Aorta (tissue), 5 donors: ENCODE data around the gene AQP1. TPM values are rescaled to one million over a fixed set of nuclear protein-coding genes. Genes with fewer than 3 reads are reported as not detected.

Experiments used
- ATAC-seq: fragments of 200-7000 bp; cut with Tn5 transposase; one replicate; pipeline ENCODE4 v1.9.1; 2022; ENCODE audit warnings: moderate library complexity; ENCODE audit not compliant: low FRiP score
- DNase-seq, 2 donors: peaks; one replicate each; pipeline ENCODE4 v3.0.0-alpha.2; 2020
- H3K27ac ChIP-seq, 2 donors: one replicate each; pipeline ENCODE4 v1.5.1; 2013; ENCODE audit warnings: low read length in 2 of 2, mild to moderate bottlenecking in 2 of 2, moderate library complexity in 2 of 2, control low read depth in 1 of 2, inconsistent platforms in 1 of 2, low read depth in 1 of 2
- H3K27me3 ChIP-seq, 2 donors: one replicate each; pipeline ENCODE4 v1.6.1; 2013; ENCODE audit warnings: control low read depth in 1 of 2, low read length in 1 of 2, mild to moderate bottlenecking in 1 of 2, moderate library complexity in 1 of 2; ENCODE audit not compliant: insufficient read depth in 2 of 2, control insufficient read depth in 1 of 2
- H3K36me3 ChIP-seq, 2 donors: one replicate each; pipeline ENCODE4 v1.6.1; 2013; ENCODE audit warnings: control low read depth in 1 of 2, low read length in 1 of 2, mild to moderate bottlenecking in 1 of 2; ENCODE audit not compliant: insufficient read depth in 2 of 2, control insufficient read depth in 1 of 2
- H3K4me1 ChIP-seq, 2 donors: one replicate each; pipeline ENCODE4 v1.6.1; 2013; ENCODE audit warnings: low read length in 2 of 2, control low read depth in 1 of 2, mild to moderate bottlenecking in 1 of 2, moderate library complexity in 1 of 2; ENCODE audit not compliant: insufficient read depth in 2 of 2, control insufficient read depth in 1 of 2
- H3K4me3 ChIP-seq, 2 donors: one replicate each; pipeline ENCODE4 v1.5.1; 2013; ENCODE audit warnings: low read length in 2 of 2, control low read depth in 1 of 2, mild to moderate bottlenecking in 1 of 2
- H3K9me3 ChIP-seq: one replicate; pipeline ENCODE4 v1.6.1; 2013; ENCODE audit warnings: mild to moderate bottlenecking, low read length; ENCODE audit not compliant: control insufficient read depth
- WGBS, 2 donors: extraction: QIAGEN DNeasy Blood & Tissue Kit; methylation state at CpG; one replicate each; pipeline ENCODE4 v1.1.7; 2013; 5-methylcytosine and 5-hydroxymethylcytosine counted together
- intact Hi-C, 2 donors: fragments of 100-400 bp; cut with DNase I; formaldehyde crosslinking; loops; one replicate each; pipeline versions ENCODE4 v1.14.2 to v1.15.0; 2022
- polyA plus RNA-seq, 2 donors: library from polyadenylated mRNA; stranded (reverse); fragments of 200-250 nt; gene quantifications; one replicate each; pipeline ENCODE4 v1.2.3, GENCODE V29; 2013
- total RNA-seq, 2 donors: library from RNA; stranded (reverse); fragmentation: NEBNext Ultra II Directional; extraction: Animal tissue kit (Norgen Biotek cat#: 25700); gene quantifications; one replicate each; pipeline ENCODE4 v1.2.1, GENCODE V29; 2021
- donor health status: healthy with polysubstance abuse.
- donor health status: Bipolar disorder and iron deficiency.
- donor health status: DM: no; HTN: no; CAD: no.
- donor health status: DM: no; HTN: no; CAD: no.
- donor health status: DM: yes; HTN: yes; CAD: no.

Gene AQP1
- total and polyA plus RNA-seq, 4 donors = 370 to 1,062 (median 821) TPM

DNA sequence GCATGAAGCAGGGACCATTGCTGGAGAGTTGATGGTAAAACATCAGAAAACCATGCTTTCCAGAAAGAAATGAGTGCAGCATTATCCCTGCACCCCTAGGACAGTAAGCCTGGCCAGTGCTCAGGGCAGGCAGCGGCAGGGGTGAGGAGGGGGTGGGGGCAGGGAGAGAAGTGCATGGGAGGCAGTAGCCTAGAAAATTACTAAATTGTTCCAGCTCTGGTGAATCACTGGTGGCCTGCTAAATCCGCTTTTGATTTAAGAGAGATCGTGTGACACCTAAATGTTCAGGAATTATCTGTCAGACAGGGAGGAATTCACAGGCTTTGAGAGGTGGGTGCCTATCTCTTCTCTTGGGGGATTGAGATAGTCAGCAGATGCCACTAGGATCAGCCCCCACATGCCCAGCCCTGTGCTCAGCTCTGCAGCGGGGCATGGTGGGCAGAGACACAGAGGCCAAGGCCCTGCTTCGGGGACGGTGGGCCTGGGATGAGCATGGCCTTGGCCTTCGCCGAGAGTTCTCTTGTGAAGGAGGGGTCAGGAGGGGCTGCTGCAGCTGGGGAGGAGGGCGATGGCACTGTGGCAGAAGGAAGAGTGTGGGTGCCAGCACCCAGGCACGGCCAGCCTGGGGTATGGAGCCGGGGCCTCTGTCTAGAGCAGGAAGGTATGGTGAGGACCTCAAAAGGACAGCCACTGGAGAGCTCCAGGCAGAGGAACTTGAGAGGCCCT is 5.0 kb upstream of the AQP1 start:
- H3K9me3 ChIP-seq = no peaks in the 10 kb centered on the region
- peak overlapping the region; percentile 37 to 81 for H3K27ac ChIP-seq
- DNase-seq (no peak), ATAC-seq (no peak)
- intact Hi-C loops = loop anchor here in 1 of 2 donors (5.0 kb wide), 1 partner anchor 44 kb away; no protein-coding TSS in a partner anchor
- H3K27me3 ChIP-seq = no peaks in the 10 kb centered on the region
- H3K4me3 ChIP-seq = no peak overlapping the region
- WGBS, 2 donors = 65 to 72% methylated on average over 11 of the region's 11 CpGs
- H3K36me3 ChIP-seq = no peaks in the 10 kb centered on the region
- H3K4me1 ChIP-seq = no peaks in the 10 kb centered on the region

DNA sequence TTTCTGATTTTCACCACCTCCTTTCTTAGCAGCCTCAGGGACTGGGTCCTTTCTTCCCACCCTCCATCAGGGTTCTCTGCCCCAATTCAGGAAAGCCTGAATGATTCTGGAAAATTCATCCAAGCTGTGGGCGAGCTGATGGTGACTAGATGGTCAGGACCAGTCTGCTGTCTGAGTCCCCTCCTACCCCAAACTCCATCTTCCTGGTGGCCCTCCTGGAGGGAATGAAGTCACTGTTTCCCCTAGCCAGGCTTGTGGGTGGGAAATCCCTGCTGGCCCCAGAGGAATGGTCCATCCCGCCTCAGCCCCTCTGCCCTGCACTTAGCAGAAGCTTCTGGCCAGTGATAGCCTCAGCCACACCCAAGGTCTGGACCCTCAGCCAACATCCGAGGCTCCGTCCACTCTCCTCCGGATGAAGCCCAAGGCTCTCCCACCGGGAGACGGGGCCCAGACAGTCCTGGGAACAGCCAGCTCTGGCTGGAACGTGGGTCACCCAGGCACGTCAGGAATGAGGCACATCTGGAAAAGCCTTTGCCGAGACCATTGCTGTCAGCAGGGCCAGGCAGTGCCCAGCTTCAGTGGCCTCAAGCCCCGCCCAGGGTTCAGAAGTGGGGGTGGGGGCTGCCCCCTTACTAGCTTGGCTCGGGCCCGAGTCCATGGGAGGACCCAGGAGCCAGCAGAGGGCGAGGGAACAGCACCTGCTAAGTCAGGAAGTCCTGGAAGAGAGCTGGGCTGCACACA is 4.0 kb upstream of the AQP1 start:
- no peak for ATAC-seq
- 10% methylated on average over 14 of the region's 14 CpGs for WGBS, 2 donors
- intact Hi-C loops = loop anchor here in 1 of 2 donors (5.0 kb wide), 1 partner anchor 45 kb away; no protein-coding TSS in a partner anchor

DNA sequence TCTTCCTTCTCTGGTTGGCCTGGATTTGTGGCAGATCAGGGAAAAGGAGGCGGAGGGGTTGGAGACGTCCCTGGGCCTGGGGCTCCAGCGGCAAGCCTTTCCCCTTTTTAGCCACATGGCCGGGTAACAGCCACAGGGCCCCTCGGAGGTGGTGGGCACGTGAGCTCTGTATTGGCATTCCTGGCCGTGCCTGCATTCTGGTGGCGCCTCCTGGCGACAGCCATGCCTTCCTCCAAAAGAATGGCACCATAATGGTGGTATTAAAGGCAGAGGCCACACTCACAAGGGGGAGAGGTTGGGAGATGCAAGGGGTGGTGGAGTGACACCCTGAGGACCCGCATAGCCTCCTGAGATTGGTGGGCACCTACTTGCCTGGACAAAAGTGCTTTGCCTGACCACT is 3.0 kb upstream of the AQP1 start:
- Histone ChIP-seq H3K27me3 (no peaks in the 10 kb centered on the region), H3K4me3 (no peak overlapping the region), H3K9me3 (no peaks in the 10 kb centered on the region), H3K27ac (peak overlapping the region in 1 of 2 donors; percentile 4), H3K4me1 (no peaks in the 10 kb centered on the region), H3K36me3 (no peaks in the 10 kb centered on the region)
- 75 to 83% methylated on average over 10 of the region's 10 CpGs for WGBS, 2 donors
- DNase-seq = no peak
- intact Hi-C loops = loop anchor here in 1 of 2 donors (5.0 kb wide), 1 partner anchor 46 kb away; no protein-coding TSS in a partner anchor
- ATAC-seq = no peak

More for the DNA sequence above, 4.0 kb upstream of the AQP1 start:
- Histone ChIP-seq H3K4me3 (no peak overlapping the region), H3K9me3 (no peaks in the 10 kb centered on the region), H3K27ac (peak overlapping the region in 1 of 2 donors; percentile 81), H3K4me1 (no peaks in the 10 kb centered on the region), H3K27me3 (no peaks in the 10 kb centered on the region), H3K36me3 (no peaks in the 10 kb centered on the region)
- peak in 1 of 2 donors; percentile 72 for DNase-seq

DNA sequence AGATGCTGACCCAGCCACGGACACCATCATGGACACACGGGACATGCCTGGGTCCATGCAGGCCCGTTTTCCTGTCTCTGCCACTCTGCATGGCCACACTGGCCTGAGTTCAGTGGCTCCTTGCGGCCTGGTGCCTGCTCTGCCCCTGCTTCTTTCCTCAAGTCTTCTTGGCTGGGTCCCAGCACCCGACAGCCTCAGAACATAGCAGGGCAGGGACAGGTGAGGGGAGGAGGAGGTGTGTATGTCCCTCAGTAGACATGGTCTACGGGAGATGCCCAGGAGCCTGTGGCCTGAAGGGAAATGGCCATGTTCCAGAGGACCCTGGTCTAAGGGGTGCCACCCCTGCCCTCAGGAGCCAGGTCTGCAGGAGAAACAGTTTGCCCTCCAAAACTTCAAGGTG is 2.2 kb upstream of the AQP1 start:
- Histone ChIP-seq H3K27ac (peak overlapping the region in 1 of 2 donors; percentile 2), H3K4me1 (no peaks in the 10 kb centered on the region), H3K4me3 (no peak overlapping the region), H3K27me3 (no peaks in the 10 kb centered on the region), H3K9me3 (no peaks in the 10 kb centered on the region), H3K36me3 (no peaks in the 10 kb centered on the region)
- DNase-seq (no peak), ATAC-seq (no peak)
- 64% methylated on average over 6 of the region's 6 CpGs for WGBS, 2 donors
- intact Hi-C loops = loop anchor here in 1 of 2 donors (5.0 kb wide), 1 partner anchor 47 kb away; no protein-coding TSS in a partner anchor

DNA sequence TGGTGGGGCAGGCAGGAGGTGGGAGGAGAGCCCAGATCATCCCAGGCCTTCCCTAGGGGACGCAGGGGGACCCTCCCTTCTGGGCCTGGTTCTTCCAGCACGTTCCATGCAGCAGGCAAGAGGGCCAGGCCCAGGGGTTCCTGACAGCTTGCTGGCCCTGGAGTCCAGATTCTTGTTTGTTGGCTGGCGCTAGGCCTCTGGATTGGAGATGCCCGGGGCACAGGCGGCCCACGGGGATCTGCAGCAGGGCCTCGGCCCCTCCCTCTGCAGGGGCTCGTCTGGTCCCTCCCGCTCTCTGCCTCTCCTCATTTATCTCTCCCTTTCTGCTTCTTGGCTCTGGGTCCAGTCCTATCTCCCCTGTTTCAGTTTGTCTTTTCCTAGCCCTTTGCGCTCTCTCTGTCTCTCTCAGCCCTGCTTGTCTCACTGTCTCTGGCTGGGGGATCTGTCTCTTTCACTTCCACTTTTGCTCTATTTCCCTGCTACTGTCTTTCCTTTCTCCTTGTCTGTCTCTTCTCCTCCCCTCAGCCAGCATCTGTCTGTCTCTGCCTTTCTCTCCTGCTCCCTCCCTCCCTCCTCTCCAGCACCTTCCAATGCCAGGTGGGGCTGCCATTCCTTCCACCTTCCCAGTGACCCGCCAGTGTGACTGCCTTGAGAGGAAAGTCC is 1.1 kb upstream of the AQP1 start:
- Histone ChIP-seq H3K4me1 (no peaks in the 10 kb centered on the region), H3K27ac (peak overlapping the region; percentile 10 to 76), H3K27me3 (no peaks in the 10 kb centered on the region), H3K4me3 (no peak overlapping the region), H3K36me3 (no peaks in the 10 kb centered on the region), H3K9me3 (no peaks in the 10 kb centered on the region)
- 8 to 11% methylated on average over 11 of the region's 11 CpGs for WGBS, 2 donors
- ATAC-seq = no peak
- peak in 1 of 2 donors; percentile 67 for DNase-seq
- intact Hi-C loops = loop anchor here (5.0 to 10.0 kb wide), 4 partner anchors 58 to 1584 kb away; partner anchors contain the start of genes AVL9 (in 1 of the 2) and LSM5 (in 1 of the 2)

DNA sequence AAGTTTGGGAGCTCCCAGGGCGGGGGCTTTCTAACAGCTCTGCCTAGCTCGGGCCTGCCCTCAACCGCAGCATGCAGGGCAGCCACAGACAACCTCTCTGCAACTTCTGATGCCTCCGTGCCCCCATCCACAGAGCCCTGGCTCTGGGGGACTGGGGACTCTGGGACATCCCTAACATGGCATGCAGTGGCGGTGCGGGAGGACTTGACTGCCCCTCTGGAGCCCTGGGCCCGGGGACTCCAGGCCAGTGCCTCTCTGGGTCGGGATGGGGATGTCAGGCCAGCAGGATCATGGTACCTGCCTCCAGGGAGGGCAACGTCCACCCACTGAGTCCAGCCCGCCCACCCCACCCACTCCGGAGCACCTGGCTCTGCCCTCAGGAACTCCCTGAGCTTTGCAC is 520 bp upstream of the AQP1 start:
- no peaks in the 10 kb centered on the region for H3K36me3 ChIP-seq
- H3K27me3 ChIP-seq = no peaks in the 10 kb centered on the region
- no peaks in the 10 kb centered on the region for H3K4me1 ChIP-seq
- H3K27ac ChIP-seq = peak overlapping the region; percentile 61 to 76
- ATAC-seq (no peak), DNase-seq (peak in 1 of 2 donors; percentile 50)
- WGBS, 2 donors = 12 to 17% methylated on average over 11 of the region's 11 CpGs
- intact Hi-C loops = loop anchor here (5.0 to 10.0 kb wide), 4 partner anchors 59 to 1584 kb away; partner anchors contain the start of genes AVL9 (in 1 of the 2) and LSM5 (in 1 of the 2)
- H3K9me3 ChIP-seq = no peaks in the 10 kb centered on the region
- no peak overlapping the region for H3K4me3 ChIP-seq

DNA sequence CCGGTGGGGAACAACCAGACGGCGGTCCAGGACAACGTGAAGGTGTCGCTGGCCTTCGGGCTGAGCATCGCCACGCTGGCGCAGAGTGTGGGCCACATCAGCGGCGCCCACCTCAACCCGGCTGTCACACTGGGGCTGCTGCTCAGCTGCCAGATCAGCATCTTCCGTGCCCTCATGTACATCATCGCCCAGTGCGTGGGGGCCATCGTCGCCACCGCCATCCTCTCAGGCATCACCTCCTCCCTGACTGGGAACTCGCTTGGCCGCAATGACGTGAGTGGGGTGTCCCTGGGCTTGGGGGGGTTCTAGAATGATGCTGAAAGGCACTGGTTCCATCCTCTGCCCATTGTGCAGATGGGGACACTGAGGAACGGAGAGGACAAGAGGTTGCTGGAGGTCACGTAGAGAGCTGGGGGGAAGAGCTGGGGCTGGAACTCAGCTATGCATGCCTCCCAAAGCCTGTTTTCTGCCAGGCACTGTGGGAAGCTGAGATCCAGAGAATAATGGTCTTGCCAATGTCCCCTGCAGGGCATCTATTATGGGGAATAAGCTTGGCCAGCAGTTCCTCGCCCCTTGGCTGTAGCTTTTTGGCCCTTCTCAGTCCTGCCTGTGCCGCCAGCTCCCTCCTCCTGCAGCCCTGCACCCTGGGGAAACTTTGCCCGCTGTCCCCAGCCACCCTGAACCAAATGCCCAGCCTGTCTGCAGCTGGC is 523 bp downstream of the AQP1 start:
- peak in 1 of 2 donors; percentile 62 for DNase-seq
- Histone ChIP-seq H3K4me1 (no peaks in the 10 kb centered on the region), H3K27me3 (no peaks in the 10 kb centered on the region), H3K36me3 (no peaks in the 10 kb centered on the region), H3K9me3 (no peaks in the 10 kb centered on the region), H3K27ac (peak overlapping the region; percentile 14 to 94), H3K4me3 (peak overlapping the region; percentile 67 to 88)
- intact Hi-C loops = loop anchor here (5.0 to 10.0 kb wide), 4 partner anchors 60 to 1583 kb away; partner anchors contain the start of genes AVL9 (in 1 of the 2) and LSM5 (in 1 of the 2)
- peak; percentile 1 for ATAC-seq
- WGBS, 2 donors = 2 to 7% methylated on average over 26 of the region's 26 CpGs

DNA sequence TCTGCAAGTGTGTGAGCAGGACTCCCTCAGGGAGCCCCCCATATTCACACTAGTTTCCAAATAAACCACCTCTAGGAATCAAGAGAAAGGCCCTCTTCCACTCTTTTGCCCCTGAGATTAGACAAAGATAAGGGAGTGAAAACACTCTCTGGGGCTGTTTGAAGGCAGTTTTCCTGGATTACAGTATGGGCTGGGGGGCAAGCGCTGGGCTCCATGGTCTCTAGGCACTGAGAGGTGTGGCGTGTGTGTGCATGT is 1.0 kb downstream of the AQP1 start:
- no peaks in the 10 kb centered on the region for H3K9me3 ChIP-seq
- intact Hi-C loops = loop anchor here (5.0 to 10.0 kb wide), 4 partner anchors 60 to 1582 kb away; partner anchors contain the start of genes AVL9 (in 1 of the 2) and LSM5 (in 1 of the 2)
- H3K36me3 ChIP-seq = no peaks in the 10 kb centered on the region
- peak overlapping the region; percentile 67 to 88 for H3K4me3 ChIP-seq
- no peaks in the 10 kb centered on the region for H3K27me3 ChIP-seq
- no peaks in the 10 kb centered on the region for H3K4me1 ChIP-seq
- WGBS, 2 donors = 0 to 6% methylated on average over 2 of the region's 2 CpGs
- no peak for DNase-seq
- peak overlapping the region in 1 of 2 donors; percentile 94 for H3K27ac ChIP-seq
- ATAC-seq = no peak
